GM18868 (cell line): Measurements from ENCODE around the gene NTMT1.
"Not testable (repeated sequence)": the region's sequence is repeated elsewhere in the genome, so short reads cannot be mapped to it uniquely, and the experiment has no call there.

Experiments used
- ATAC-seq: cut with Tn5 transposase; IDR thresholded peaks from one replicate; pipeline ENCODE4 v1.9.1; 2021; ENCODE audit warnings: mild to moderate bottlenecking, moderate library complexity; ENCODE audit not compliant: unreplicated experiment

The NTMT1 gene

DNA sequence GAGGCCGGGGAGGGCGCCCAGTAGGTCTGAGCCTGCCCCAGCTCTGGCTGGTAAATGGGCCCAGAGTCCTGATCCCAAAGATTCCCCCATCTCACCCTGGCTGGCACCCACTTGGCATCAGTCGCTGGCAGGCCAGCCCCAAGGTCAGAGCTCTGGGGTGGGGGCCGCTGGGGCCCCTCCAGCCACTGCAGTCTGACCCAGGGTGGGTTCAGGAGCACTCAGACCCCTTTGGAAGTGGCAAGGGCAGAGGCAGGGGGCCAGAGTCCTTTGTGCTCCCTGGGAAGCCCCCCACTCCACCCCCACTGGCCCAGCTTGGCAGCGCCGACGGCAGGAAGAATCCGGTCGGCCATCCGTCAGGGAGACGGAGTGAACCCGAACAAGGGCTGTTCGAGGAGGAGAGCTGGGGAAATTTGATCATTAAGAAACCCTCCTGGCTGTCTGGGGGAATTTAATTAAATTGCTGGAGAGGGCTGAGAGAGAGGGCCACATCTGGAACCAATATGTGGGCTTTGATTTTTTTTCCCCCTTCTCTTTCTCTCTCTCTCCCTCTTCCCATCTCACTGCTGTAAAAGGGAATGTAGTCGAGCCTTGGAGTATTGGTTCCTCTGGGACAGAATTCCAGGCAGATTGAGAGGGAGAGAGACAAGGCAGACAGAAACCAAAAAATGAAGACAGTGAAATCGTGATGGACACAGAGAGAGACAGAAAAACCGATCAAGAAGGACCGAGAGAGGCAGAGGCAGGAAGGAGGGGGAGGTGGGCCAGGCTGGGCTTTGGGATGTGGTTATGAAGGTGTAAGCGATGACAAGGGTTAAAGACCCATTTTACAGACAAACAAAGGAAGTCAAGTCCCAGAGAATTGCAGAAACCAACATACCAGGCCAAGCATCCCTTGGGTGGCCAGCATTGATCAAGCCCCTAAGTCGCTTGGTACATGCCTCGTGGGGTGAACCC is 24.0 kb downstream of the NTMT1 start:
- no peak for ATAC-seq

DNA sequence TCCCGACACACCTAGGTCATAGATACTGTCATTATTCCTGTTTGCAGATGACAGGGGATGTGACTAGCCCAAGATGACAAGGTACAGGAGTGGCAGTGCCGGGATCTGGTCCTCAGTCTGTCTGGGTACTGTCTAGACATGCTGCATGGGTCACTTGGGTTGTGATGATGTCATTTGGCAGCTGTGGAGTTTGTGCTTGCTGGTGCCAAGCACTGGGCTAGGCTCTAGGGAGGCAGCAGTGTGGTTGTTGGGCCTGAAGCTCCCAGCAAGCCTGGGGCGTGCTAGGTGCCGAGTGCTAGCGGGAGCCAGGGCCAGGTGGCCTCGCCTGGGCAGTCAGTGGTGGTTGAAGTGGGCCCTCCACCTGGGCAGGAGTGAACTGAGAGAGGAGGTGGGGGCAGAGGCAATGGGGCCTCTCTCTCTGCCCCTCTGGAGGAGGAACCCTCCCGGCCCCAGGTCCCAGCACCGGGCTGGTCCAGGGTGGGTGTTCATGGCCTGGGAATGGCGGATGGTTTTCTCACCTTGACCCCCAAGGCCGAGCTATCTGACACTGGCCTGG is 24.8 kb downstream of the NTMT1 start:
- ATAC-seq: no peak

DNA sequence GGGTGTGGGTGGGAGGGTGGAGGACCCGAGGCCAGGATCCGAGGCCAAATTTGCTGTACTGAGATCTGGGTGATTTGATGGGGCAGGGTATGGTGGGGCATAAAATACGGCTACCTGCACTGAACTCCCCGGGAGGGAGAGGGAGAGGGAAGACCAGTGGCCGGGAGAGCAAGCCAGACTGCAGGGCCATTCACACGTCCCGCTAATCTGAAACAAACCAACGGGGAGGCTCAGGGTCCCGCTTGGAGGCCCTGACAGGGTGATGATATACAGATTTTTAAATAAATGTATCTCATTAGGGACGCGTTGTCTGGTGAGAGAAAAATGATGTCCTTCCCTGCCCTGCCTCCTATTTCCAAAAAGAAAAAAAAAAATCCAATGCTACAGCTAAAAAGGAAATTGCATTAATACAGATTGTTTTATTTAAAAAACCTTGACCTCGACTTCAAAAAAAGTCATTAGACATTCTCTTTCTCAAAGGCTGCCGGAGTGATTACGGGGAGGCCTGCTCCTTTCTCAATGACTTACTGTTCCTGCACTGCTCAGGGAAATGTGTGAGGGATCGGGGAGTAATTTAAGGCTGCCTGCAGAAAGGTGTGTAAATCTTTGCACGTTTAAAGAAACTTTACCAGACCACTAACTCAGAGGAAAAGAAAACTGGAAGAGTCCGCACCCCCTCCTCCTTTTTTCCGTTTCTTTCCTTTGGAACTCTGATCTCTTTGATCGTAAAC is 28.0 kb downstream of the NTMT1 start:
- no peak for ATAC-seq

DNA sequence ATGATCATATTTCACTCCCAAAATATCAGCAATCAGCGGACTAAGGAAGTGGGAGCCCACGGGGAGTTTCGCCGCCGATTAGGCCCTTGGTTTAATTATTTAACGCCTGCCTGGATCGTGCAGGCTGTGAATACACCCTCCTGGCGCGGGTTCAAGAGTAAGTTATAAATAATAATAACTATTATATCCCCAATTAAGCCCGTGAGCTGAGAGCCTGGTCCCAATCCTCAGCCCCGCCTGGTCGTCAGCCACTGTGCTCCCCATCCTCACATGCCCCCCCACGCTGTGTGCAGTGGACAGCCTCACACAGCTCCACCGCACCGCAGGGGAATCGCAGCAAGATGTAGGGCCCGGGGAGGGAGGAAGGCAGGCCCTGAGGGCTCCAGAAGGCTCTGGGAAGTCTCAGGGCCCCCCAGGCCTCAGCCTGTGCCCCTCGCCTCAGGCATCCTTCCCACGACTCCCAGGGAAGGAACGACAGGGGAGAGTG is 28.6 kb downstream of the NTMT1 start:
- ATAC-seq: no peak

DNA sequence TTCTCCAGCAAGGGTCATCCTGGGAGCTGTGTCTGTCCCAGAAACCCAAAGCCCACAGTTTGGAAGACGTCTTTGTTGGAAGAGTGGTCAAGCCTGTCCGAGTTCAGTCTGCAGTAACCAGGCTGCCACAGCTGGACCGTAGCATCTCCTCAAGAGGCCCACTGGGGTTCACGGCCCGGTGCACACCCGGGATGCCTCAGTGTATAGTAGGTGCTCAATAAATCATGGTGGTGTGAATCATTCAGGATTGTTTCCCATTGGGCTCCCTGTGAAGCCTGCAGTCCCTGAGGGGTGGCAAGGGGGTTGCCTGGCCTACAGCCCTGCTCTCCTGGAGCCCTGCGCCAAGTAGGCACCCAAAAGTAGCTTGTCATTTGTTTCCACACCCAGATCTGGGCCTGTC is 29.2 kb downstream of the NTMT1 start:
- ATAC-seq: no peak

DNA sequence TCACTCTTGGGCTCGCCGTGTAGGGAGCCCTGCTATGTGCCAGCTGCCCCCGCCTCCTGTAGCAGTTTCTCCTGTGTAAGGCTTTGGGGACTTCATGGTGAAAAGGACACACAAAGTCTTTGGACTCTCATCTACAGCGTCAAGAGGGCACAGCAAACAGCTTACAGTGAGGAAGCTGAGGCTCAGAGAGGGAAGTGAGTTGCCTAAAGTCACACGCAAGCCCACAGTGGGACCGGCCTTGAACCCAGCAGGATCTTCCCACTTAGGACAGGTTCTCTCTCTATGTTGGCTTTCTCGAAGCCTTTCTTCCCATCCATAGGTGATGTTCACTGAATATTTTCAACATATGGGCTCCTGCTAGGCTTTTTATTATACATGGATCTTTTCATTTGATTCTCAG is 29.7 kb downstream of the NTMT1 start:
- ATAC-seq: no peak

DNA sequence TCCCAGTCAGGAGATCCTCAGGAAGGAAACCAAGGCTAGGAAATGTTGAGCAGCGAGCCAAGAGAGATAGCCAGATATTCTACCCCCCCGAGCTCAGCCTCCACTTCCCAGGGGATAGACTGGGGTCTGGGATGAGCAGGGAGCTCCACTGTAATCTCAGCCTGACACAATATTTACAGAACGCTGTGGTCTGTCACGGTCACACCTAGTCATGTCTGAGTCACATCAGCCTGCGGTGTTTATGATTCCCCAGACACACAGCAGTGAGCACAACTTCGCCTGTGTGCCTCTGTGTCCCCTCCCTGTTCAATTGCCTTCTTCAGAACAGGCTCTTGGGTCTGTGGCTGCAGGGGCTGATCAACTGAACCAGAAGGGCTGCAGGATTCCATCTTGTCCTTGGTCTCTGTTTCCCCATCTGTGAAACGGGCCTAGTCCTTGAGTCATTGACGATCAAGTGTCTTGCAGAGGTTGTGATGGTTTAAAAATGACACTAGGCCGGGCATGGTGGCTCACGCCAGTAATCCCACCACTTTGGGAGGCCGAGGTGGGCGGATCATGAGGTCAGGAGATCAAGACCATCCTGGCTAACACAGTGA is 30.9 kb downstream of the NTMT1 start:
- ATAC-seq: no peak

DNA sequence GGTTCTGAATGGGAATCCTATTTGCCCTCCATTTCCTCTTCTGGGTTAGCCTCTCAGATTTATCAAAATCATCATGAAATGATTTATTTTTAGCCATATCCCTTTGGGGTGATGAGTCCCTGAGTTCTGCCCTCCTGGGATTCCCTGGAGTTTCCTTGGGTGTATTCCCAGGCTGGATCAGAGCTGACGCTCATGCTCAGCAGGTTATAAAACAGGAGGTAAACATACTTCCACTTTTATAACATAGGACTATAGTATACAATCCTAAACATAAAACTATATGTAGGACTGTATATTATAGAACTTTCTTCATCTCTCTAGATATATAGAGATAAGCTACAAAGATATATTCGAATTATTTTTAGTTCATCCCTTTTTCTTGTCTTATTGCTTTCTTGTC is 35.1 kb downstream of the NTMT1 start:
- ATAC-seq: no peak

DNA sequence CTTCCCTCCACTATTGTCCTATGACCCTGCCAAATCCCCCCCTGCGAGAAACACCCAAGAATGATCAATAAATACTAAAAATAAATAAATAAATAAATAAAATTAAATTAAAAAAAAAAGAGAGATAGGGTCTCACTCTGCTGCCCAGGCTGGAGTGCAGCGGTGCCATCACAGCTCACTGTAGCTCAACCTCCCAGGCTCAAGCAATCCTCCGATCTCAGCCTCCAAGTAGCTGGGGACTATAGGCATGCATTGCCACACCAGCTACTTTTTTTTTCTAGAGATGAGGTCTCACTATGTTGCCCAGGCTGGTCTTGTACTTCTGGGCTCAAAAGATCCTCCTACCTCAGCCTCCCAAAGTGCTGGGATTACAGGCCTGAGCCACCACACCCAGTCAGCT is 36.3 kb downstream of the NTMT1 start:
- not testable (repeated sequence) for ATAC-seq

DNA sequence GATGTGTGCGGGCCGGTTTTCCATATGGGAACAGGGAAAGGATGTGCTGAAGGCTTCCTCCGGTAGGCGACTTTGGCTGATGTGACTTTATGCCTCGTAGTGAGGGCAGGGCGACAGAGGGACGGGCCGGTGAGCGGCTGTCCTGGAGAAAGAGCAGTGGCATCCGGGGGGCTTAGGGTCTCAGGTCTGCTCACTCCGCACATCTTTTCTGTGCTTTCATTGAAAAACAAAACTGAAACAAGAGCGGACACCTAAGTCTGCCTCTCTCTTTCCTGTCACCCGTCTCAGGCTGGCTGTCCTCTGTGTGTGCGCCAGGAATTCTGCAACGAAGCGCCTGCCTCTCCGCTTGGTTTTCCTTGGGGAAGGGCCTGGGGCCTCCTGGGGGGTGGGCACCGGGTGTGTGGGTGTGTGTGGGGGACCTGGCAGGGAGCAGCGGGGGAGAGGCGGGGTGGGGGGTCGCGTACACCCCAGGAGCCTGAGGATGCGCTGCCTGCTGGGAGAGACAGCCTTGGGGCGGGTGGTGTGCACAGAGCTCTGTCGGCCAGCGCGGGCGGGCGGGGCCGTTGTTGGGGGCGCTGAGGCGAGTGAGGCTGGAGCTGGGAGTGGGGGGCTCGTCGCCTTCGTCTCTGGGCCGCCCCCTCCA is 38.9 kb downstream of the NTMT1 start:
- ATAC-seq: no peak

DNA sequence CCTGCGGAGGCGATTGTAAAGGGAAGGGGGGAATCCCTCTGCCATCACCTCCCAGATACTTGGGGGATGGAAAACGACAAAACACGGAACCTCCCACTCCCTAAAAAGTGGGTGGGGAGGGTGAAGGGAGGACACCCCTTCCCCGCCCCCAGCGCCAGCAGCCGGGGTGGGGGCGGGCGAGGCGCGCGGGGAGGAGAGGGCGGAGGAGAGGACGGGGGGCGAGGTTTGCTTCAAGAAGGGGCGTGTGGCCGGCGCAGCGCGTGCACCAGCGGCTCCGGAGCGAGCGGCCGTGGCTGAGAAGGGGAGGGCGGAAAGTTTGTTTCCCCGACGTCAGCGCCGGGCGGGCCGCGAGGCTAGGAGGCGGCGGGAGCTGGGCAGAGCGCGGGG is 39.4 kb downstream of the NTMT1 start, which contains the start of gene PRRX2:
Gene PRRX2 (plus strand): TSS at position 259 of the 387 bp plus-strand sequence. CDS start 221 bp downstream, outside the sequence.
- no peak for ATAC-seq

DNA sequence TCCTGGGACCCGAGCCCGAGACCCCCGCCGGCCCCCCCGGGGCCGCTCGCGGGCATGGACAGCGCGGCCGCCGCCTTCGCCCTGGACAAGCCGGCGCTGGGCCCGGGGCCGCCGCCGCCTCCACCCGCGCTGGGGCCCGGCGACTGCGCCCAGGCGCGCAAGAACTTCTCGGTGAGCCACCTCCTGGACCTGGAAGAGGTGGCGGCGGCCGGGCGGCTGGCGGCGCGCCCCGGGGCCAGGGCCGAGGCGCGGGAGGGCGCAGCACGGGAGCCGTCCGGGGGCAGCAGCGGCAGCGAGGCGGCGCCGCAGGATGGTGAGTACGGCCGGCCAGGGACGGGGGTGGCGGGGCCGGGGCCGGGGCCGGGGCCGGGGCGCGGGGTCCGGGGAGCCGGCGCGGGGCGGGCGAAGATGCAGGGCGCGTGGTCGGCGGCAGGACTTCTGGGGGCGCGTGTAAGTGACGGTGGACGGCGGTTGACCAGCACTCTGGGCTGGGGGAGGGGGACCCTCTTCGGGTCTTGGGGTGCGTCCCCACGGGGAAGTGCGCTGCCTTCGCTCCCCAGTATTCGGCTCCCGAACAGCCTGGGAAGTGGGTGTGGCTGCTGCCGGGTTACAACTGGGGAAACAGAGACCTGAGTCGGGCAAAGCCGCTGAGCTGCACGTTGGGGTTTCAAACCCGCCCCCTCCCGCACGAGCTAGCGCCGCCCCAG is 40.0 kb downstream of the NTMT1 start:
- no peak for ATAC-seq

DNA sequence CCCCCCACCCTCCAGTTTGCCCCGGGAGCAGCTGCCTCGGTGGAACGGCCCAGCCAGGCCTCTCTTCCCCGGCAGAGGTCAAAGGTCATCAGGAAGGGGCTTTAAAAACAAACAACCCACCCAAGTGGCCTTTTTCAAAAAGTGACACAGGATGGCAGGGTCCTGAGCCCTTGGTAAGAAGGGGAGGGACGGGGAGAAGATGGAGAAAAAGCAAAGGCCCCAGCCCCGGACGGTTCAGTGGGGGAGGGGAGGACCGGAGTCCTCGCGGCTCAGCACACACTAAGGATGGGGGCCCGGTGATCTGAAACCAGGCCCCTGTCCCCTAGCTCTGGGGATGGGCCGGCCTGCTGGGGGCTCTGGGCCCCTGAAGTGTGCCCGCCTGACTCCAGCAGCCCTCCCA is 40.6 kb downstream of the NTMT1 start:
- ATAC-seq: no peak

DNA sequence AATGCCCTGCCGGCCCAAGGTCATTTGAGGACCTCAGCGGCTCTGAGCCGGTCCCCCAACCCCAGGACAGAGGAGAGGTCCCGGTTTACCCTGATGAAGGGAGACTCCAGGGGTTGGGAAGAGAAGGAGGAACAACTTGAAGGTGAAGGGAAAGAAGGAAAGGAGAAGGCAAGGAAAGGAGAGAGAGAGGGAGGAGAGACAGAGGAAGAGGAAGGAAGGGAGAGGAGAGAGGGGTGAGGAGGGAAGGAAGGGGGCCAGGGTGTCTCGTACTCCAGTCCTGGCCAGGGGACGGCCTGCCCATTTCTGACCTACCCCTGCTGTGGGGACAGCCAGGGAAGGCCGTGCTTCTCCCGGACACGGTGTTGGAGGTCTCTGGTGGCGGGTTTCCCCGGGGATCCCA is 41.4 kb downstream of the NTMT1 start:
- no peak for ATAC-seq

DNA sequence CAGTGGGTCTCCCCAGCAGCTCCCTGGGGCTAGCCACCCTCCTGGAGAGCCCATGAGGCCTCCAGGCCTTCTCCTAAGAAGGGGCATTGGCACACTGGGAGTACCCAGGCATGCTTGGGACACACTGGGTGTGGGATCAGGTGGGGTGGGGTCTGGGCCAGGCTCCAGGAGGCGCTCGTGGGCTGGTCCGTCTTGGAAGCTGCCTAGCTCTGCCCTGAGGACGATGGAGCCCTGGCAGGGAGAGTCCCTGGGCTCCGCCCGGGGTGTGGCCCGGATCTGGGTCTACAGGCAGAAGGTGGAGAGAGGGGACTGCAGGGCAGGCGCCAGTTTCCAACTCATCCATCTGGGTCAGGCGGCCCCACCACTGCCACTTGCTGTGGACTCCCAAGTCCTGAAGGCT is 41.9 kb downstream of the NTMT1 start:
- ATAC-seq: no peak

DNA sequence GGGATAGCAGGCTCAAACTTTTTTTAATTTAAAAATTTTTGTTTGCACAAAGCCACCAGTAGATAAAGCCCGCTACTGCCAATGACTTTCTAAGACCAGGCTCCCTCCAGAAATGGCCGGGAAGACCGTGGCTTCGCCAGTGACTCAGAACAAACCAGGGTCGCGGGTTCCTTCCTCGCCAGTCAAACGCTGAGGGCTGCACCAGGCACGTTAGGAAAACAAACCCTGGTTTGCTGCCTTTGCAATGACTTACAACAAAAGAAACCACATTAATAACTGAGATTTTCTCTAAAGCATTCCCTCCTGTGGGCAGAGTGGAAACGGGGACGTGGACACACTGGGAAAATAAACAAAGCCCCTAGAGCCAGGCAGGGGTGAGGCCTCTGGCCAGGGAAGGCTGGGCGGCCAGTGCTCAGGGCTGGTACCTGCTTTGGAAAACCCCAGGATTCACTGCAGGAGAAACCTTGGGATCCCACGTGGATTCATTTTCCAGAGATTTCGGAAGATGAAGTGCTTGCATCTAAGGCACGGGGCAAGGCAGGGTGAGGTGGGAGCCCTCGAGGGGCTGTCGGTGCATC is 43.3 kb downstream of the NTMT1 start:
- no peak for ATAC-seq

DNA sequence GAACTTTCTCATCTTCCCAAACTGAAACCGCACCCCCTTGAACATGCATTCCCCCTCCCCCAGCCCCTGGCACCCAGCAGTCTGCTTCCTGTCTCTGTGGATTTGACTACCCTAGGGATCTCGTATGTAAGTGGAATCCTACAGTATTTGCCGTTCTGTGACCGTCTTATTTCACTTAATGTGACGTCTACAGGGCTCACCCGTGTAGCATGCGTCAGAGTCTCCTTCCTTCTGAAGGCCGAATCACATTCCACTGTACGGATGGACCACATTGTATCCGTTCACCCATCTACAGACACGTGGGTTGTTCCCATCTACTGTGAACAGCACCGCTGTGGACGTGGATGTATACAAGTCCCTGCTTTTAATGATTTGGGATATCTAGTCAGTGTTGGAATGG is 44.0 kb downstream of the NTMT1 start:
- ATAC-seq: no peak

DNA sequence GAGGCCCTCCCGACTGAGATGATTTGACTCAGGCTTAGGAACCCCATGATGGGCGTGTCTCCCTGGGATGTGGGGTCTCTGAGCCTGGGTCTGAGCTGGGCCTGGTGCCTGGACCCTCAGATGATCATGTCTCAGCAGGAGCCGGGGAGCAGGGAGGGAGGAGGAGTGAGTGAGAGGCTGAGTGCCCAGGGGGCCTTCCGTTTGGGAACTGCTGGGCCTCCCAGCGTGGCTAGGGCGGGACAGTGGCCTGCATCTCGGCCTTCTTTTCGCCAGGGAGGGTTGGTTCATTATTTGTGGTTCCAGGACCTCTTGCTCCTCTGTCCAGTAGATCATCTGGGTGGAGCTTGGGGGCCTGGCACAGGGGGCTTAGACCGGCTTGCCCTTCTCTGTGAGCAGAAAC is 45.1 kb downstream of the NTMT1 start:
- no peak for ATAC-seq

DNA sequence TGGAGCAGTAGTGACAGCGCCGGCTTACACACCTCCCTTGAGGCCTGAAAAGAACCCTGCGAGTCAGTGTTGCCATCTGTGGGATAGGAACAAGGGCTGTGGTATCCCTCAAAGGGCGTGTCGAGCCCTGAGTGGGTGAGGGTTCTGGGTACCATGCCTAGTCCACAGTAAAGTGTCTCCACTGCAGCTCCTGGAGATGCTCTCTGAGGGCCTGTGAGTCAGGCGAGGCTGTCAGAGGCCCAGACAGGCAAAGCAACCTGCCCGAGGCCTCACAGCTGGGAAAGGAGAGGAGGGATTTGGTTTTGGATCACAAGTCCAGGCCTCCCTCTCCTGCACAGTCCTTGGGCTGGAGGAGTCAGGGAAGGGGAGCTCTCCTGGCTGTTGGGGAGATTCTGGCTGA is 45.6 kb downstream of the NTMT1 start:
- ATAC-seq: no peak

DNA sequence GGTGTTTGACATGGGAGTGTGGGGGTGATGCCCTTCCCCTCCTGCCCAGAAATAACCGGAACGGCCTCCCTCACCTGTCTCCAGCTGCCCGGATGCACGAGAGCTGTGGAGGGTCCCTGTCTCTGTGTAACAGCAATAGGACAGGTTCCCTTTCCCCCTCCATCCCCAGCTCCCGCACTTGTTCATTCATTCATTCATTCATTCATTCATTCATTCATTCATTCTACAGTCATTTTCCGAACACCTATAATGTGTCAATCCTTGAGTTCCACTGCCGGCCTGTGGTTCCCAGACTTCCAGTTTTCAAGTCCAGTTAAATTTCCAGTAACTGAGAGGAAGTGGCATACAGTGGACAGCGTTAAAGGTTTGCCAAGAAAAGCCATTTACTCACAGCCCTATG is 46.7 kb downstream of the NTMT1 start:
- no peak for ATAC-seq
